Astrocyte of the spinal cord (primary cell): ENCODE results near the gene PLAC9.

Experiments
- DNase-seq: peaks from one replicate; pipeline ENCODE4 v3.0.0; 2011; ENCODE audit warnings: low read depth, low spot score
- H3K4me3 ChIP-seq: 2 replicates; pipeline ENCODE4 v1.5.1; 2011; ENCODE audit warnings: low read depth, mild to moderate bottlenecking, low read length, moderate library complexity
- CTCF ChIP-seq: IDR thresholded peaks from 2 replicates; pipeline ENCODE4 v1.5.1; 2012; ENCODE audit warnings: low read depth, mild to moderate bottlenecking, low read length, inconsistent platforms
- in situ Hi-C: cut with HindIII; loops from 2 replicates; pipeline ENCODE4 v1.10.0; 2017; ENCODE audit warnings: low sequenced_read_pairs

PLAC9 gene

GRCh38 chr10:80171248-80171660, 38.7 kb downstream of the PLAC9 start:
- no peak for DNase-seq
- in situ Hi-C loops, result no loop called here
- TF ChIP-seq CTCF, result no peak

GRCh38 chr10:80172896-80173295, 40.4 kb downstream of the PLAC9 start:
- TF ChIP-seq CTCF, result no peak
- no peak overlapping the region for H3K4me3 ChIP-seq
- no peak for DNase-seq
- in situ Hi-C loops, result no loop called here

More at GRCh38 chr10:80171248-80171660, 38.7 kb downstream of the PLAC9 start:
- H3K4me3 ChIP-seq, result no peak overlapping the region

GRCh38 chr10:80173466-80173865, 40.9 kb downstream of the PLAC9 start:
- H3K4me3 ChIP-seq, result no peak overlapping the region
- in situ Hi-C loops, result no loop called here
- DNase-seq, result no peak
- TF ChIP-seq CTCF, result no peak

- H3K4me3 ChIP-seq, result no peak overlapping the region
- DNase-seq, result no peak
- in situ Hi-C loops, result no loop called here
- no peak for TF ChIP-seq CTCF
Measured at GRCh38 chr10:80174641-80175395, 42.3 kb downstream of the PLAC9 start.

GRCh38 chr10:80176526-80176925, 44.0 kb downstream of the PLAC9 start:
- H3K4me3 ChIP-seq, result no peak overlapping the region
- DNase-seq, result no peak
- in situ Hi-C loops, result no loop called here
- no peak for TF ChIP-seq CTCF

GRCh38 chr10:80177781-80178636, 45.5 kb downstream of the PLAC9 start:
- H3K4me3 ChIP-seq, result no peak overlapping the region
- in situ Hi-C loops, result no loop called here
- DNase-seq, result no peak
- no peak for TF ChIP-seq CTCF
